NCI-H2081 treated with DMSO at 0.1 percent for 48 hours (cell line): ENCODE results near the gene EHD4.

Source experiments
- DNase-seq: peaks from one replicate; lab custom pipeline; 2025; lab: John Stamatoyannopoulos, UW

The EHD4 gene

GRCh38 chr15:41980654-41981323 is 8.4 kb upstream of the EHD4 start:
- DNase-seq, result no peak

DNA sequence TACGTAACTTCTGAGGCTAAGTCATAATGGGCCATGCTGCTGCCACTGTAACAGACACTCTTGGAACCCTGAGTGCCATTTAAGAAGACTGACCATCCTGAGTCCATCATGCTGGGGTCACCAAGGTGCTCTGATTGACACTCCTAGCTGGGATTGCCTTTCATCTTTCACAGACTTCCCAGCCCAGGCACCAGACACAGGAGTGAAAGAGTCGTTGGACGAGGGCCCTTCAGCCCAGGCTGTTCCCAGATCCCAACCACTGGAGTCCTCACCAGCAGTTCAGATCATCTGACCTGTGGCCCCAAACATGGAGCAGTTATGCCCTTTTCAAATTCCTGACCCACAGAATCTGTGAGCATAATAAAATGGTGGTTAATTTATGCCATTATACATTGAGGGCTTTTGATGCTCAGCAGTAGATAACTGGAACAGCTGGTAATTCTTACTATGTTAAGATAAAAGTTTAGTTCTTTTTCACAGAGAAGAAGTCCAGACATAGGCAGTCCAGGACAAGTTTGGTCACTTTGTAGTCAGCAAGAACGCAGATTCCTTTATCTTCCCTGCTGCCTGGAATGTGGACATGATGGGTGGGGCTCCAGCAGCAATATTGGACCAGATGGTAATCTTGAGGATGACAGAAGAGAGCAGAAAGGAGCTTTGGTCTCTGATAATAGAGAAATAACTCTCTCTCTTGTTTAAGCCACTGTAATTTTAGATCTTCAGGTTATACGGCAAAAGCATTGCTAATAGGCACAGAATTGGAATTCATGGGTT is 7.3 kb upstream of the EHD4 start:
- no peak for DNase-seq

DNA sequence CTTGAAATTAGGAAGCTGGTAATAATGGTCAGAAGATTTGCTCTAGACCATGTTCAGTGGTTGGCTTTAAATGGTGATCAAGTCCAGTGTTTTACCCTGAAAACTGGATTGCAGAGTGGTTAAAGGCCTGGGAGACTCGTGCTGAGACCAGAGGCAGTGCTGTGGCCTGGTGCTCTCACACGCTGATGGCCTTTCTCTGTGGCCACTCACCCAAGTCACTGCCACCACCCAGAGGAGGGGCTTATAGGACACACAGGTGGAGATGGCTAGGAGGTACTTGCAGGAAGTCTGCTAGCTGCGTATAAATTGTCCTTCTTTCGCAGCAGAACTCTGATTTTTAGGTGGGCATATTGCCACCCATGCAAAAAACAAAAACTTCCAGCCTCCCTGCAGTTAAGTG is 6.2 kb upstream of the EHD4 start:
- no peak for DNase-seq

DNA sequence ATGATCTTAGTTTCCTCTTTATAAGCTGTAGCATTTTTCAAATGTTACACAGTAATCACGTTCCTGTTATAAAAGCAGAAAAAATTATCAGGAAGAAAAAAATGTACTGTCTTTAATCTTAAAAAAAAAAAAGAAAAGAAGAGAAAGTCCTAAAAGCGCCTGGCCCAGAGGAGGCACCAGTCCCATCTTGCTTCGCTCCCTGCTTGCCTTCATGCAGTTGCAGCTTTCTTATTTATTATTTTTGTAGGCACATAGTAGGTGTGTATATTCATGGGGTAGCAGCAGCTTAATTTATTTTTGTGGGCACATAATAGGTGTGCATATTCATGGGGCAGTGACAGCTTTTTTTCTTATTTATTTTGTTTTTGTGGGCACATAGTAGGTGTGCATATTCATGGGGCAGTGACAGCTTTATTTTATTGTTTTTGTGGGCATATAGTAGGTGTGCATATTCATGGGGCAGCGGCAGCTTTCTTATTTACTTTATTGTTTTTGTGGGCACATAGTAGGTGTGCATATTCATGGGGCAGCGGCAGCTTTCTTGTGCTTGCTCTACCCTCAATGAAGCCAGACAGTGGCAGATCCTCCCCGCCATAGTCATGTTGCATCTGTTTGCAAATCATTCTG is 5.5 kb upstream of the EHD4 start:
- no peak for DNase-seq

GRCh38 chr15:41975669-41976068 is 3.3 kb upstream of the EHD4 start:
- DNase-seq, result no peak

DNA sequence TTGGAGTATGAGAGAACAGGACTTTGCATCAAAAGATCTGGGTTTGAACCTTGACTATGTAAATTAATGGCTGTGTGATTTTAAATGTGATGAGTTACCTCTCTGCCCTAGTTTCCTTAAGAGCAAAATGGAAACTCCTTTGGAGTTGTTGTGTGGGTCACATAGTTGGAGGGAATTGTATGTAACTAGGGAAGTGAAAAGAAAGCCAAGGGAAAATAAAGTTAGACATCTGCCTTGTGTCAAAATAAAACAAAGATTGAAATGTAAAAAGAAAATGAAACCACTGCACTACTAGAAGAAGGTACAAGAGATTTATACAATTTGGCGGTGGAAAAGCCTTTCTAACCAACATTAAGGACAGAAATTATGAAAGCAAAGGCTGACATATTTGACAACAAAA is 1.7 kb upstream of the EHD4 start:
- no peak for DNase-seq

DNA sequence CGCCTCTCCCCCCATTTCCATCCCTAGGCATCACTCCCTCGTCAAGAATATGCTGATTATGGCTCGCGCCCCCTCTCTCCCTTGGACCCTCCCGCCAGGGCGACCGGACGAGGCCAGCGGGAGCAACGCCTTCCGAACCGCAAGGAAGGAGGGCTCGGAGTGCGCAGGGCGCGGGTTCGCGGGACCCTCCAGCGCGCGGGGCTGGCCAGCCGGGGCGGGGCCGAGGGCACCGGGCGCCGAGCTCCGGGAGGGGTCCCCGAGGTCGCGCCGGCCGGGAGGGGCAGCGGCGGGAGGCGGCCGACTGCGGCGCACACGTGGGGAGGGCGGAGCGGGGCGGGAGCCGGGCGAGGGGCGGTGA is 483 bp downstream of the EHD4 start:
- no peak for DNase-seq

GRCh38 chr15:41971089-41971894 is 1.1 kb downstream of the EHD4 start:
- no peak for DNase-seq

DNA sequence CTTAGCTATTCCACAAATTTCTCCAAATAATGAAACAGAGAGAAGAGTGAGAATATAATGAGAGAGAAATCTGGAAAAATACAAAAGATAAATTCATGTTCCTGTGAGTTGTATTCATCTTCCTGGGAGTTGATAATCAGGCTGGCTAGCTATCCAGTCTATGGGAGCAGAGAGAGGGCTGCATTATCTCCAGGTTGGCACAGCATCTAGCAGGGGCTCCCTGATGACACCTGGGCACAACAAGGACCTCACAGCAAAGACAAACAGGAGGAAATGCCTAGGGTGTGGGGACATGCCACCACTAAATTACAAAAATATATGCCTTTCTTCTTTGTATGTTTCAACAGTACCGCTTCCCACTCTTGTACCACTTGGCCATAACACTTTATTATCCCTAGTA is 1.9 kb downstream of the EHD4 start:
- DNase-seq, result no peak

GRCh38 chr15:41969851-41970431 is 2.4 kb downstream of the EHD4 start:
- no peak for DNase-seq

- no peak for DNase-seq
Observed at GRCh38 chr15:41968701-41969100, 3.7 kb downstream of the EHD4 start.

- no peak for DNase-seq
Observed at GRCh38 chr15:41967506-41968206, 4.7 kb downstream of the EHD4 start.

GRCh38 chr15:41966920-41967465 is 5.4 kb downstream of the EHD4 start:
- DNase-seq, result no peak

DNA sequence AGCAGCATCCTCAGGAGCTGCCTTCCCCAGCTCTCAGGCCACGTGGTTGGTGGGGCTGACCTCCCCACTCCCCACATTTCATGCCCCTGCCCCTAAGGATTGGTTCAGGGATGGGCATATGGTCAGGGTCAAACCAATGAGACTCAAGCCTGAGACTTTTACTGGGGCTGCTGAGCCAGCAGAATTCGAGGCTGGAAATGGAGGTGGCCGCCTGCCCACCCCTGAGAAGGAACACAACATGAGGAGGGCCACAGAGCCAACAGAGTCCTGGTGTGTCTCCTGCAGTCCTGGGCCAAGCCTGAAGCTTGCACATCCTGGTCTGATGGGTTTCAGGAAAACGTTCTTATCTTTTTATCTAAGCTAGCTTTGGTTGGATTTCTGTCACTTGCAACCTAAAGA is 5.9 kb downstream of the EHD4 start:
- no peak for DNase-seq

GRCh38 chr15:41965441-41966413 is 6.6 kb downstream of the EHD4 start:
- DNase-seq, result no peak

DNA sequence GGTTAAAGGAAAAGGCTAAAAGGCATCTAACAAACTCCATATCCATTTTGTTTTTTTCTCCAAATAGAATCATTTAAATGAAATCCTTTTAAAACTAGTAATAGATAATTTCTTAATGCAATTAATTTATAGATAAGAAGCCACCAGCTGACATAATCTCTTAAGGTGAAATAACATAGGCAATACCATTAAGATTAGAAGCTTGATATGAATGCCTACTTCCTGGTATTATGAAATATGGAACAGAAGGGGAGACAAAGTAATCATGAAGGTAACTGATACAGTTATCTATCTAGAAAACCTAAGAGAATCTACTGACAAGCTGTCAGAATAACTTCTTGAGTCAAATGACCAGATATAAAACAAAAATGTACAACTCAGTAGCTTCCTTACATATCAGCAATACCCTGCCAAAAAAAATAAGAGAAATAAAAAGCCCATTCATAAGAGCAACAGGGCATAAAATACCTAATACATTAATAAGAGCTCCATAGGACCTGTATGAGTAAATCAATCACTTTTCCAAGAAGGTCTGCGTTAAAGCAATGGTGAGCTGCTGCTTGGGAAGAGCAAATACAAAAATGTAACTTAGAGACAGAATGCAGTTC is 10.7 kb downstream of the EHD4 start:
- no peak for DNase-seq

GRCh38 chr15:41961001-41961518 is 11.3 kb downstream of the EHD4 start:
- no peak for DNase-seq

- no peak for DNase-seq
Observed at GRCh38 chr15:41958002-41958420, 14.3 kb downstream of the EHD4 start.
